SK-N-SH (cell line): Measurements from ENCODE around the gene SIRT2. TPM values are rescaled to one million over a fixed set of nuclear protein-coding genes. Genes with fewer than 3 reads are reported as not detected.

Experiments used
- CTCF ChIA-PET: fragments of 300-600, 350-600 bp; formaldehyde crosslinking; extraction: SDS; loops from one replicate; lab custom pipeline; 2021; lab: Yijun Ruan, JAX
- POLR2A ChIA-PET: fragments of 350-600 bp; sonication (Branson Sonifier 250); formaldehyde crosslinking; extraction: SDS; loops from one replicate; lab custom pipeline; 2020; ENCODE audit warnings: antibody characterized with exemption, inconsistent platforms; lab: Yijun Ruan, JAX
- DNase-seq: peaks from one replicate; pipeline ENCODE4 v3.0.0; 2012
- H2AFZ ChIP-seq: fragments of 200-600 bp; sonication (generic); 2 replicates; pipeline ENCODE4 v1.8.1; 2016; ENCODE audit warnings: antibody characterized with exemption, mild to moderate bottlenecking, low read depth
- H3F3A ChIP-seq: fragments of 200-600 bp; sonication (generic); replicated peaks from 2 replicates; pipeline ENCODE3; 2016; ENCODE audit warnings: antibody characterized with exemption, mild to moderate bottlenecking; ENCODE audit not compliant: insufficient read depth
- H3K27ac ChIP-seq, 2 experiments: fragments of 200-500 bp in 1 of 2; fragments of 200-600 bp in 1 of 2; sonication (Bioruptor generic) in 1 of 2; sonication (generic), shearing (Covaris generic) in 1 of 2; 2 replicates each; pipeline versions ENCODE4 v1.5.1 to v1.6.1; 2014 to 2016; ENCODE audit warnings: low read depth in 2 of 2, inconsistent platforms in 1 of 2, low read length in 1 of 2, mild to moderate bottlenecking in 1 of 2, mixed read lengths in 1 of 2
- H3K27me3 ChIP-seq: fragments of 200-600 bp; sonication (generic), shearing (Covaris generic); 2 replicates; pipeline ENCODE4 v1.6.1; 2016; ENCODE audit warnings: mixed run types; ENCODE audit not compliant: insufficient read depth
- H3K36me3 ChIP-seq, 2 experiments: fragments of 200-500 bp in 1 of 2; fragments of 200-600 bp in 1 of 2; sonication (Bioruptor generic) in 1 of 2; sonication (generic) in 1 of 2; replicated peaks in 1 of 2; 2 replicates each; pipeline versions ENCODE3 to v1.5.1; 2014 to 2016; ENCODE audit warnings: low read length in 1 of 2, mild to moderate bottlenecking in 1 of 2; ENCODE audit not compliant: insufficient read depth in 2 of 2, control insufficient read depth in 1 of 2
- H3K4me1 ChIP-seq, 2 experiments: fragments of 200-500 bp in 1 of 2; fragments of 200-600 bp in 1 of 2; sonication (Bioruptor generic) in 1 of 2; sonication (generic), shearing (Covaris generic) in 1 of 2; 2 replicates each; pipeline versions ENCODE4 v1.5.1 to v1.6.1; 2014 to 2016; ENCODE audit warnings: low read depth in 1 of 2, low read length in 1 of 2, mixed run types in 1 of 2; ENCODE audit not compliant: insufficient read depth in 2 of 2, control insufficient read depth in 1 of 2
- H3K4me2 ChIP-seq: fragments of 200-600 bp; sonication (generic), shearing (Covaris generic); 2 replicates; pipeline ENCODE4 v1.6.1; 2017; ENCODE audit warnings: mixed run types
- H3K4me3 ChIP-seq, 2 experiments: fragments of 200-500 bp in 1 of 2; fragments of 200-600 bp in 1 of 2; sonication (Bioruptor generic) in 1 of 2; sonication (generic), shearing (Covaris generic) in 1 of 2; 2 replicates each; pipeline versions ENCODE4 v1.5.1 to v1.8.1; 2014 to 2016; ENCODE audit warnings: low read depth in 2 of 2, inconsistent platforms in 1 of 2, low read length in 1 of 2, mild to moderate bottlenecking in 1 of 2, mixed read lengths in 1 of 2, moderate library complexity in 1 of 2
- H3K79me2 ChIP-seq: fragments of 200-600 bp; sonication (generic); 2 replicates; pipeline ENCODE4 v1.8.1; 2017; ENCODE audit warnings: mild to moderate bottlenecking; ENCODE audit not compliant: insufficient read depth
- H3K9ac ChIP-seq: fragments of 200-600 bp; sonication (generic); 2 replicates; pipeline ENCODE4 v1.6.1; 2017; ENCODE audit warnings: mixed run types
- H3K9me2 ChIP-seq: fragments of 200-600 bp; sonication (generic); 2 replicates; pipeline ENCODE4 v1.6.1; 2017; ENCODE audit warnings: mixed run types
- H3K9me3 ChIP-seq: fragments of 200-600 bp; sonication (generic); 2 replicates; pipeline ENCODE4 v1.6.1; 2017; ENCODE audit warnings: mixed run types, mild to moderate bottlenecking, moderate library complexity
- H4K20me1 ChIP-seq: fragments of 200-600 bp; sonication (generic); 2 replicates; pipeline ENCODE4 v1.6.1; 2017; ENCODE audit warnings: mild to moderate bottlenecking, mixed run types; ENCODE audit not compliant: insufficient read depth
- EP300 ChIP-seq, 2 experiments: IDR thresholded peaks; 2 replicates each; pipeline versions ENCODE4 v1.4.0 to v1.6.1; 2012; ENCODE audit warnings: borderline replicate concordance in 1 of 2, low read depth in 1 of 2, low read length in 1 of 2
- GABPA ChIP-seq: IDR thresholded peaks from 2 replicates; pipeline ENCODE4 v1.4.0; 2012; ENCODE audit warnings: low read depth, mild to moderate bottlenecking
- MXI1 ChIP-seq: IDR thresholded peaks from 2 replicates; pipeline ENCODE4 v1.6.1; 2012; ENCODE audit warnings: mild to moderate bottlenecking, low read depth, low read length, improper control_type of control experiment
- POLR2AphosphoS5 ChIP-seq: IDR thresholded peaks from 2 replicates; pipeline ENCODE4 v1.6.1; 2012; ENCODE audit warnings: low read depth, low read length
- RAD21 ChIP-seq: IDR thresholded peaks from 2 replicates; pipeline ENCODE4 v1.6.1; 2012; ENCODE audit warnings: mild to moderate bottlenecking, low read length
- RCOR1 ChIP-seq: fragments of 150-350 bp; IDR thresholded peaks from 2 replicates; pipeline ENCODE4 v1.6.1; 2017; ENCODE audit warnings: antibody characterized with exemption, low read length
- SIN3A ChIP-seq: IDR thresholded peaks from 2 replicates; pipeline ENCODE4 v1.6.1; 2012; ENCODE audit warnings: low read depth, mild to moderate bottlenecking, low read length, moderate library complexity, borderline replicate concordance
- SMC3 ChIP-seq: IDR thresholded peaks from 2 replicates; pipeline ENCODE4 v1.6.1; 2012; ENCODE audit warnings: low read depth, low read length, improper control_type of control experiment
- TCF12 ChIP-seq: IDR thresholded peaks from 2 replicates; pipeline ENCODE4 v1.4.0; 2012
- WGBS: methylation state at CpG from one replicate; pipeline ENCODE4 v1.1.6; 2017; ENCODE audit warnings: low lambda C conversion rate; 5-methylcytosine and 5-hydroxymethylcytosine counted together
- polyA plus RNA-seq, 3 experiments: library from polyadenylated mRNA; depleted of rRNA; stranded (reverse); fragments of >200 nt; gene quantifications; 2 replicates each; pipeline ENCODE4 v1.2.3, GENCODE V29; 2012
- TF ChIP-seq, protein P1 (sequence below): IDR thresholded peaks from 2 replicates; pipeline ENCODE4; 2012
- TF ChIP-seq, protein P2 (sequence below): IDR thresholded peaks from 2 replicates; pipeline ENCODE4 v1.4.0; 2012; ENCODE audit warnings: low read depth, borderline replicate concordance
- TF ChIP-seq, protein P3 (sequence below): IDR thresholded peaks from 2 replicates; pipeline ENCODE4 v1.4.0; 2012; ENCODE audit warnings: low read depth

The SIRT2 gene
- polyA plus RNA-seq, 1 of the 3 experiments (the other 2 are of a cell fraction) = 39.3 TPM

DNA sequence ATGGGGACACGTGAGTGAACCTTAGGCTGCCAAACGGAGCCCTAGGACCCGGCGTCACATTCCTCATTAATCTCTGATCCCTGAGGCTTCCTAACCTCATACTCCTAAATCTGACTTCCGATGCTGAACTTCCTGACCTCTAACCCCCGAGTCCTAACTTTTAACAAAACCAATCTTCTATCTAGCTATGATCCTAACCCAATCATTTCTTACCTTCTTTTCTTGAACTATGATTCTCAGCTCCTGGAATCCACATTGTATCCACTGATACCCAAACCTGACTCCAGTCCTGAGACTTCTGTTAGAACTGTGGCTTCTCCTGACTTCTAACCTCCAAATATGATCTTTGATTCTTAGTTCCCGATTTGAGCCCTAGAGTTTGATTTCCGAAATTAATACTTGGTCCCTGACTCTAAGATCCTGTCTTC is 798 bp upstream of the SIRT2 start:
- no peak for TF ChIP-seq SMC3
- TF ChIP-seq MXI1 = peak; percentile 79; the same call in 1 of the 2 replicates
- H3K79me2 ChIP-seq = peaks cover 43% of the 10 kb centered on the region
- POLR2A ChIA-PET = interaction anchor here (1.6 kb wide), 1 partner anchor 37 kb away, joined by 3 read pairs; no protein-coding TSS in a partner anchor
- CTCF ChIA-PET = interaction anchor here (0.8 to 2.8 kb wide), 10 partner anchors 13 to 495 kb away, joined by 3 to 19 read pairs (median 3); partner anchors contain the start of genes MRPS12, RINL and SARS2
- no peaks in the 10 kb centered on the region for H3K9me3 ChIP-seq
- peak overlapping the region; percentile 51 to 77 for H3K27ac ChIP-seq
- H2AFZ ChIP-seq = peak overlapping the region; percentile 88
- peaks cover 0 to 1% of the 10 kb centered on the region in 2 experiments for H3K36me3 ChIP-seq
- peaks cover 4% of the 10 kb centered on the region for H3F3A ChIP-seq
- H3K4me2 ChIP-seq = peak overlapping the region; percentile 88
- no peak for DNase-seq
- H3K4me3 ChIP-seq = peak overlapping the region; percentile 66 to 92
- H3K4me1 ChIP-seq = peaks cover 0 to 9% of the 10 kb centered on the region in 2 experiments; a peak in 2 of 4 replicates
- peak overlapping the region; percentile 81 for H3K9ac ChIP-seq
- no peaks in the 10 kb centered on the region for H4K20me1 ChIP-seq
- H3K27me3 ChIP-seq = no peaks in the 10 kb centered on the region
- 4% methylated on average over 8 of the region's 8 CpGs for WGBS
- no peaks in the 10 kb centered on the region for H3K9me2 ChIP-seq

DNA sequence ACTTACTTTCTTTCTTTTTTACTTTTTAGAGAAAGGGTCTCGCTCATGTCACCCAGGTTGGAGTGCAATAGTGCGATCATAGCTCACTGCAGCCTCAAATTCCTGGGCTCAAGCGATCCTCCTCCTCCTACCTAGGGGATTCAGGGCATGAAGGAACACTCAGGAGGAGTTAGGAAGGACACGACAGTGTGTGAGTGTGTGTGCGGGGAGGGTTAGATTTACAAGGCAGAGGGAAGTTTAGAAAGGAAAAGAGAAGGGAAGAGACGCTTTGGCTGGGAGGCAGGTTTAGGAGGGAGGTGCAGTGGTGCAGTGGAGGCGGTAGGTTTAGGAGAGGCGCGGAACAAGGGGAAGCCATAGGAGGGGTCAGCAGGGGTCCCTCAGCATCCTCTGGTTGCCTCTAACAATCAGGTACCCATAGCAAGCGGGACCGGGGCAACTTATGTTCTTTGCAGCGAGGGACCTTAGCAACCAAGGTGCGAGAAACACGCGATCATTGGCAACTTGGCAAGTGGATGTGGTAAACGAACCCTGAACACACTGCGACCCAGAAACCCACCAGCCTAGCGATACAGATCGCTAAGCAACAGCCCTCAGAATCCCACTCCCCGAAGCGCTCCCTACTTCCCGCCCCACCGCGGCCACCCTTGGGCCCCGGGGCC is 501 bp downstream of the SIRT2 start:
- Histone ChIP-seq H3K9me2 (no peaks in the 10 kb centered on the region), H3K4me1 (peaks cover 0 to 9% of the 10 kb centered on the region in 2 experiments; a peak in 2 of 4 replicates), H3K27me3 (no peaks in the 10 kb centered on the region), H2AFZ (peak overlapping the region; percentile 95), H3K4me3 (peak overlapping the region; percentile 66 to 92), H3K36me3 (no peaks in the 10 kb centered on the region), H3K4me2 (peak overlapping the region; percentile 95), H3K79me2 (peaks cover 43% of the 10 kb centered on the region), H3K9ac (peak overlapping the region; percentile 71), H3K9me3 (no peaks in the 10 kb centered on the region), H4K20me1 (no peaks in the 10 kb centered on the region), H3K27ac (no peak overlapping the region; a peak in 1 of 4 replicates), H3F3A (peaks cover 4% of the 10 kb centered on the region)
- ChIA-PET CTCF (interaction anchor here (0.8 to 0.9 kb wide), 2 partner anchors 11 to 36 kb away, joined by 3 to 4 read pairs; no protein-coding TSS in a partner anchor), POLR2A (no interaction called here)
- no peak for TF ChIP-seq POLR2AphosphoS5
- no peak for TF ChIP-seq RCOR1
- no peak for TF ChIP-seq GABPA
- TF ChIP-seq SIN3A = no peak
- no peak for TF ChIP-seq MXI1
- TF ChIP-seq, protein P1, sequence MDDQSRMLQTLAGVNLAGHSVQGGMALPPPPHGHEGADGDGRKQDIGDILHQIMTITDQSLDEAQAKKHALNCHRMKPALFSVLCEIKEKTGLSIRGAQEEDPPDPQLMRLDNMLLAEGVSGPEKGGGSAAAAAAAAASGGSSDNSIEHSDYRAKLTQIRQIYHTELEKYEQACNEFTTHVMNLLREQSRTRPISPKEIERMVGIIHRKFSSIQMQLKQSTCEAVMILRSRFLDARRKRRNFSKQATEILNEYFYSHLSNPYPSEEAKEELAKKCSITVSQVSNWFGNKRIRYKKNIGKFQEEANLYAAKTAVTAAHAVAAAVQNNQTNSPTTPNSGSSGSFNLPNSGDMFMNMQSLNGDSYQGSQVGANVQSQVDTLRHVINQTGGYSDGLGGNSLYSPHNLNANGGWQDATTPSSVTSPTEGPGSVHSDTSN = no peak
- TF ChIP-seq RAD21 = no peak
- TF ChIP-seq, protein P2, sequence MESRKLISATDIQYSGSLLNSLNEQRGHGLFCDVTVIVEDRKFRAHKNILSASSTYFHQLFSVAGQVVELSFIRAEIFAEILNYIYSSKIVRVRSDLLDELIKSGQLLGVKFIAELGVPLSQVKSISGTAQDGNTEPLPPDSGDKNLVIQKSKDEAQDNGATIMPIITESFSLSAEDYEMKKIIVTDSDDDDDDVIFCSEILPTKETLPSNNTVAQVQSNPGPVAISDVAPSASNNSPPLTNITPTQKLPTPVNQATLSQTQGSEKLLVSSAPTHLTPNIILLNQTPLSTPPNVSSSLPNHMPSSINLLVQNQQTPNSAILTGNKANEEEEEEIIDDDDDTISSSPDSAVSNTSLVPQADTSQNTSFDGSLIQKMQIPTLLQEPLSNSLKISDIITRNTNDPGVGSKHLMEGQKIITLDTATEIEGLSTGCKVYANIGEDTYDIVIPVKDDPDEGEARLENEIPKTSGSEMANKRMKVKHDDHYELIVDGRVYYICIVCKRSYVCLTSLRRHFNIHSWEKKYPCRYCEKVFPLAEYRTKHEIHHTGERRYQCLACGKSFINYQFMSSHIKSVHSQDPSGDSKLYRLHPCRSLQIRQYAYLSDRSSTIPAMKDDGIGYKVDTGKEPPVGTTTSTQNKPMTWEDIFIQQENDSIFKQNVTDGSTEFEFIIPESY = no peak
- TF ChIP-seq EP300 (IDR thresholded peaks at IDR 0.05; ENCODE audit: borderline replicate concordance in 1 of 2, low read depth in 1 of 2, low read length in 1 of 2) = no peak
- TF ChIP-seq, protein P3, sequence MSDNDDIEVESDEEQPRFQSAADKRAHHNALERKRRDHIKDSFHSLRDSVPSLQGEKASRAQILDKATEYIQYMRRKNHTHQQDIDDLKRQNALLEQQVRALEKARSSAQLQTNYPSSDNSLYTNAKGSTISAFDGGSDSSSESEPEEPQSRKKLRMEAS = no peak
- no peak for TF ChIP-seq TCF12
- no peak for DNase-seq
- 30% methylated on average over 21 of the region's 25 CpGs for WGBS
